C4-2B (cell line): ENCODE data around the gene ZNF420.
"Not testable (repeated sequence)": the region's sequence is repeated elsewhere in the genome, so short reads cannot be mapped to it uniquely, and the experiment has no call there.

ENCODE experiments used
- H3K27ac ChIP-seq: fragments of 450-650 bp; 2 replicates; pipeline ENCODE4 v1.5.1; 2017
- ZFX ChIP-seq: fragments of 450-650 bp; IDR thresholded peaks from 2 replicates; pipeline ENCODE4 v1.6.1; 2017
- TF ChIP-seq, protein P1 (sequence below): fragments of 450-650 bp; conservative IDR thresholded peaks from 2 replicates; pipeline ENCODE4 v1.5.1; 2017; ENCODE audit warnings: mild to moderate bottlenecking

ZNF420 gene

DNA sequence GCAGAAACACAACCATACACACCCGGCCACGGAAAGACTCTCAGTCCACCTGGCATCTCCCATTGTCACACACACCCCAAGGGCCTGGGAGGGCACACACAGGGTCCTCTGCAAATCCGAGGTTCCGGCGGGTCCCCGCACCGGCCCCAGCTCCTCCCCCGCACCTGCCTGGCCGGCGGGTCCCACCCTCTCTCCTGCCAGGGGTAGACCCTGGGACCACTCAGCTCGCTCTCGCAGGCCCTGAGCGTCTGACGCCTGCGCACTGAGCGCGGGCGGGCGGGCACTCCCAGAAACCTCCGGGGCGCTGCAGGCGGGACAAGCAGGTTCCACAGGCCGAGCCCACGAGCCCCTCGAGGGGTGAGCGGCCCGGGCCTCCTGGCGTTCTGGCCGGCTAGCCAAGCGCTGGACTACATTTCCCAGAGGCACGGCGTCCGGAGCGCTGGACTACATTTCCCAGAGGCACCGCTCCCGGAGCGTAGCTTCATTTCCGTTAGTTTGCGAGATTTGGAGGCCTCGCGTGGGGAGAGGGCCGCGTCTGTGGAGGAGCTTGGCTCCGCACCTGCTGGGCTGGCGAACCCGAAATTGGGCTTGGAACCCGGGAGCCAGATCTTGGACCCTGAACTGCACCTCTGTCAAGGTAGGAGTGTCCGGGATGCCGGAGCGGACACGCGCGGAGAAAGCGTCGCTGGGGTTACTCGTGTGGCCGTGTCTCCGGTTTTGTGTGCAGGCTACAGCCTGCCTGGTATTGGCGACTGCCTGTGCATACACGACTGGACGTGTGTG is at the start of gene ZNF420:
TSS of gene ZNF420 (plus strand) at position 500 of the 783 bp plus-strand sequence. CDS start 10,686 bp downstream, outside the sequence.
- TF ChIP-seq, protein P1, sequence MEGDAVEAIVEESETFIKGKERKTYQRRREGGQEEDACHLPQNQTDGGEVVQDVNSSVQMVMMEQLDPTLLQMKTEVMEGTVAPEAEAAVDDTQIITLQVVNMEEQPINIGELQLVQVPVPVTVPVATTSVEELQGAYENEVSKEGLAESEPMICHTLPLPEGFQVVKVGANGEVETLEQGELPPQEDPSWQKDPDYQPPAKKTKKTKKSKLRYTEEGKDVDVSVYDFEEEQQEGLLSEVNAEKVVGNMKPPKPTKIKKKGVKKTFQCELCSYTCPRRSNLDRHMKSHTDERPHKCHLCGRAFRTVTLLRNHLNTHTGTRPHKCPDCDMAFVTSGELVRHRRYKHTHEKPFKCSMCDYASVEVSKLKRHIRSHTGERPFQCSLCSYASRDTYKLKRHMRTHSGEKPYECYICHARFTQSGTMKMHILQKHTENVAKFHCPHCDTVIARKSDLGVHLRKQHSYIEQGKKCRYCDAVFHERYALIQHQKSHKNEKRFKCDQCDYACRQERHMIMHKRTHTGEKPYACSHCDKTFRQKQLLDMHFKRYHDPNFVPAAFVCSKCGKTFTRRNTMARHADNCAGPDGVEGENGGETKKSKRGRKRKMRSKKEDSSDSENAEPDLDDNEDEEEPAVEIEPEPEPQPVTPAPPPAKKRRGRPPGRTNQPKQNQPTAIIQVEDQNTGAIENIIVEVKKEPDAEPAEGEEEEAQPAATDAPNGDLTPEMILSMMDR = no peak
- TF ChIP-seq ZFX = peak; percentile 64
- peak within 1 kb of the TSS; percentile 76 for H3K27ac ChIP-seq

DNA sequence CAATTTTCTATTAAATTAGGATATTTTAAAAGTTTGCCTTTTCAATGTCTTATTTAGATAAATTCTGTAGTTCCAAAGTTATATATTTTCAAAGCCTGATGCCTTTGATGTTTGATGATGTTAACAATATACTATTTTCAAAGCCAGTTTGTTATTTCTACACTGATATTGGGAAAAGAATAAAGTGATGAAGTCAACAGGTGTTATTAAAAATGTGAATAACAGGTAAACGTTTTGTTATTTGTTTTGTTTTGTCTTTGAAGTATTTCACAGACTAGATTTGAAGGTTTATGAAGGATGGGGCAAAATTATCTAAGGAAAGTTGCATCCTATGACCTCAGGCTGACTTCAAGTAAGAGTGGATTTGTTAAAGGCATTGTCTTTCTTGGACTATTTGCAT is 33.1 kb upstream of the ZNF420 start:
- H3K27ac ChIP-seq = no peak overlapping the region
- no peak for TF ChIP-seq ZFX
- TF ChIP-seq, protein P1 = no peak

DNA sequence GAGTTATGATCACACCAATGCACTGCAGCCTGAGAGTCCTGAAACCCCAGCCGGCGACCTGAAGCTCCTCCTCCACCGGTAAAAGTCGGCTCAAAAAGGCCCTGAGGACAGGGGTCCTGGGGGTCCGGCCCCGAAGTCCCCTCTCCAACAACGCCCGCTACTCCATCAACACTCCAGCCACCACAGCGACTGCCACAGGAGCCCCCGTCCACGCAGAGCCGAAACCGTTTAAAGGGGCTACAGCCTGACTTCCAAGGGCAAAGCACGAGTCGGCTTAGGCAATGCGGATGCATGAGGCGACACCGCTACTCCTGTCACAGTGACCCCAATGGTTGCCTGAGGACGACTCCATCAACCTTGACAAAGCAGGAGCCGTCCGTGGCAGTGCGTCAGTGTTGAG is 22.9 kb upstream of the ZNF420 start:
- no peak overlapping the region for H3K27ac ChIP-seq
- TF ChIP-seq ZFX = no peak
- TF ChIP-seq, protein P1 = no peak

DNA sequence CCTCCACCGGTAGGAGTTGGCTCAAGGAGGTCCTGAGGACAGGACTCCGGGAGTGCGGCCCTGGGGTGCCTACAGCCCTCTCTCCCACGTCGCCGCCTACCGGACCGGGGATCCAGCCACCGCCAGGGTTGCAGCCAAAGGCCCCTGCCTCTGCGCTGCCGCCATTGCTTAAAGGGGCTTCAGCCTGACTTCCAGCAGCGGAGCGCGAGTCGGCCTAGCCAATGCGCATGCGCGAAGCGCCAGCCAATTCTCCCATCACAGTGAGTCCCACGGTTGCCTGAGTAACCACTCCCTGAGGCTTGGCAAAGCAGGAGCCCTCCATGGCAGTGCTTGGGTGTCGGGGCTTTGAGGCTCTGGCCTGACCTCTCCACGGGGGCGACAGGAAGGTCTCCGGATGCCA is 21.5 kb upstream of the ZNF420 start:
- H3K27ac ChIP-seq = no peak overlapping the region
- no peak for TF ChIP-seq ZFX
- TF ChIP-seq, protein P1 = no peak

DNA sequence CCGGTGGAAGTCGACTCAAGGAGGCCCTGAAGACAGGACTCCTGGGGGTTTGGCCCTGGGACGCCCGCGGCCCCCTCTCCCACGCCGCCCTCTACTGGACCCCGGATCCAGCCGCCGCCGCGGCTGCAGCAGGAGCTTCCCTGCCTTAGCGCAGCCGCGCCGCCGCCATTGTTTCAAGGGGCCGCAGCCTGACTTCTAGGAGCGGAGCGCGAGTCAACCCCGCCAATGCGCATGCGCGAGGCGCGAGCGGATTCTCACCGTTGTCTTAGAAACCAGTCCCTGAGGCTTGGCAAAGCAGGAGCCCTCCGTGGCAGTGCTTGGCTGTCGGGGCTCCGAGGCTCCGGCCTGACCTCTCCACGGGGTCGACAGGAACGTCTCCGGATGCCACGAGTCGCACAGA is 19.1 kb upstream of the ZNF420 start:
- no peak for TF ChIP-seq ZFX
- TF ChIP-seq, protein P1 = no peak

DNA sequence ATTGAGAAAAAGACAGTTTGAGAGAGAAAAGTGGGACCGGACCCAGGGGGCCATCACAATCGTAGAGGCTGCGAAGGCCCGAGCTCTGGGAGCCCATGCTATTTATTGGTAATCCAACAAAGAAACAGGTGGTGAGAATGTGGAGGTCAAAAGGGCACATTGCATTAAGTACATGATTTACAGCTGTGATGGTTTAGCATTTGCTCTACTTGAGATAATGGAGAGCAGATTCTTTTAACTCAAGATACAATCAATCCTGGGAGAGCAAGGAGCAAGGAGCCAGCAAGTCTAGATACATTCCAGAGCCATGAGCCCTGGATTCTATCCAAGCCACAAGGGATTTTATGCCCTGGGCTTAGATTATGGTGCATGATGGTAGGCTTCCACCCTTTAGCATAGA is 13.3 kb upstream of the ZNF420 start:
- H3K27ac ChIP-seq = not testable (repeated sequence)

More for the DNA sequence above, 19.1 kb upstream of the ZNF420 start:
- no peak overlapping the region for H3K27ac ChIP-seq

DNA sequence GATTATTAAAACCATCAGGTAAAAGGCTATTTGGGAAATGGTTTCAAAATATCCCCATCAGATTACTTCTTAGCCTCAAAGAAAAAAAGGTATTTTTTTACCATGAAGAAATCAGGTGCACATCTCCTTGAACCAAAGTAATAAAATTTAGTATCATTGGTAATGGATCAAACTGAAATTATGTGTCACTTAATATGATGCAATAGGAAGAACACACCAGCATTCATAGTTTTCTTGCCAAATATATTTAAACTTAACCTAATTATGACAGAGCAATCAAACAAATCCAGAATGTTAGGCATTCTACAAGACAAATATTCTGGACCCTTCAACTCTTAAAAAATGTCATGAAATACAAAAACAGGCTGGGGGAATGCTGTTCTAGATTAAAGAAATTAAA is 4.1 kb upstream of the ZNF420 start:
- TF ChIP-seq, protein P1 = no peak
- TF ChIP-seq ZFX = no peak
- H3K27ac ChIP-seq = no peak overlapping the region
